Dermis blood vessel endothelial cell (primary cell): Measurements from ENCODE around the gene CLIC6. TPM values are rescaled to one million over a fixed set of nuclear protein-coding genes. Genes with fewer than 3 reads are reported as not detected.

Experiments used
- DNase-seq: peaks from one replicate; pipeline ENCODE4 v3.0.0; 2010
- total RNA-seq: library from RNA; depleted of rRNA; stranded (reverse); fragments of >200 nt; gene quantifications from 2 replicates; pipeline ENCODE4 v1.2.3, GENCODE V29; 2014

Gene CLIC6
- total RNA-seq, 1 donor from 2014 or later: not detected

DNA sequence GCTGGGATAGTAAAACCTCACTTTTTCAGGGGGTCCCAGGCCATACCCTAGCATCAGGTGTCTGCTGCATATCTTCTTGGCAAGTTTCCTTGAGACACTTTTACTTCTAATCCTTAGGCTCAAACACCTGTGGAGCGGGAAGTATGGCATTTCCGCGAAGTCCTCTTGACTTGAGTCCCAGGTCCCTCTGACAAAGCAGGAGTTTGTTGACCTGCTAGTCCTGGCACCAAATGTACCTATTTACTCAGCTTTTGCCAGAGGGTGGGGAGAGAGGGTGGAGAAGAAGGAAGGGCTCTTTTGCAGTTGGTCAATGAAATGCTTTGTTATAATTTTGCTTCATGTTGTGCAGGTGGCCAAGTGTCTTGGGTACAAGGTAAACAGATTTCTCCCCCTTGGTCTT lies 59.7 kb downstream of the CLIC6 start:
- DNase-seq: no peak

DNA sequence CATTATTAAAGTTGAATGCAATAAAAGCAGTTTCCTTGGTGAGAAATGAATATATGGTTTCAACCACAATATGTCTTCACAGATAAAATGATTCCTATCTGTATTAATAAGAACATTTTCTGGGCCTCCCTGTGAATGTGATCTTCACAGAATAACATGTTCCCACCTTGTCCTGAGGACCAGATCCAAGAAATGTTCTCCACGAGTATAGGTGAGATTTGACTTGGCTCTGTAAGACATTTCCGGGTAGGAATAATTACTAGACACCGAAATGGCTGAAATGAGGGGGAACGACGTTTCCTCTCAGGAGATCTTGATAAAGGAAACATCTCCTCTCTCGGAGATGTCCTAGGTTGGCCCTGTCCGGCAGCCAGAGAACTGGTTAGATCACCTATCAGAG lies 61.4 kb downstream of the CLIC6 start:
- DNase-seq: no peak

DNA sequence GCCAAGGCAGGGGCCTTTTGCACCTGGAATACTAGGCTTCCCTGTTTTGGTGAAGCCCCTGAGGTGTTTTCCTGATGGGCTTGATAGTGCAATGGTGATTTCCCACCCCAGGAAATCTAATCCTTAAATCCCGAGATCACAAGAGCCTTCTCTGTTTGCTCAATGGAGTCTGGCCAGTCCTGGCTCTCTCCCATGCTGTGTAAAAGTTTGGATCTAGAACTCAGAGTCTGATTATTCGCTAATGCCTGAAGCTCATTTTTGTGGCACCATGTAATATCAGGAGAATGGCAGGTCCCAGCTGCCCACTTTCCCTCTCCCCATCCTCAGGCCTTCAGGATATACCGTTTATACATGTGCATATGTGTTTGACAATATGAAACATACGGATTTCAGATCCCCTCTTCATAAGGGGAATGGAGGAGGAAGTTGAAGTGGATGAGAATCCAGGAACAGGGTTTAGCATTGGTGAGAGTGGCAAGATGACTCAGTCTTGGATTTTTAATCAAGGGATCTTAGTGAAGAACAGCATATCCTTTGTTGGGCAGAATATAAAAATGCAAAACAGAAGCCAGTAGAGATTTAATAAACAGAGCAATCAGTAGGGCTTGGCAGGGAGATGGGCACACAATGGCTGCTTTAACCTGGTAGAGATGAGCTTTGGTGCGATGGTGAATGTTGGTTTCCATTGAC lies 62.1 kb downstream of the CLIC6 start:
- no peak for DNase-seq

DNA sequence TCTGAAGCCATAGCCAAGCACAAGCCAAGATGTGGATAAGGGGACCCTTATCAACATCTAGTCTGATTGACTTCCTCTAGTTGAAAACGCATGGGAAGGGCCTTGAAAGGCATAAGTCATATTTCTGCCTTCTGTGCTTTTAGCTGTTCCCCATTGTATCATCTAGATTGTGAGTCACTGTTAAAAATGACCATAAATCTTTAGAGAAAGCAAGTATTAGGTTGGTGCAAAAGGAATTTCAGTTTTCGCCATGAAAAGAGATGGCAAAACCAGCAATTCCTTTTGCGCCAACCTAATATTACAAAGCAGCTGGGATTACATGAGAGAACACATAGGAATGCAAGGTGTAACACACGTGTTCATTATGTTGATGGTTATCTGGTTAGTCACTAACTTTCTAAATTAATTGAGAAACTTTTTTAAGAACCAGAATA lies 63.6 kb downstream of the CLIC6 start:
- DNase-seq: no peak

DNA sequence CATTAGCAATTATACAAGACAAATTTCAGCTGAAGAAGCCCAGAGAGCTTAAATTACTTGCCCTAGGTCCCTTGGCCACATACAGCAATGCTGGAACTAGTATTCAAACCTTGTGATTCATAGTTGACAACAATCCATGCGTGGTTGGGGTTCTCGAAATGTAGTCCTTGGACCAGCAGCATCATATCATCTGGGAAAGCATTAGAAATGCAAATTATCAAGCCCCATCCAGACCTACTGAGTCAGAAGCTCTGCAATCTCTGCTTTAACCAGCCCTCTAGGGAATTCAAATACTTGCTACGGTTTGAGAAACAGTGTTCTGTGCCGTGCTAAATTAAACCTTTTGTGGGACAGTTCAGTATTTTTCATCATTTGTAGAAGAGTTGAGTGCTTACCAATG lies 65.1 kb downstream of the CLIC6 start:
- DNase-seq: no peak

DNA sequence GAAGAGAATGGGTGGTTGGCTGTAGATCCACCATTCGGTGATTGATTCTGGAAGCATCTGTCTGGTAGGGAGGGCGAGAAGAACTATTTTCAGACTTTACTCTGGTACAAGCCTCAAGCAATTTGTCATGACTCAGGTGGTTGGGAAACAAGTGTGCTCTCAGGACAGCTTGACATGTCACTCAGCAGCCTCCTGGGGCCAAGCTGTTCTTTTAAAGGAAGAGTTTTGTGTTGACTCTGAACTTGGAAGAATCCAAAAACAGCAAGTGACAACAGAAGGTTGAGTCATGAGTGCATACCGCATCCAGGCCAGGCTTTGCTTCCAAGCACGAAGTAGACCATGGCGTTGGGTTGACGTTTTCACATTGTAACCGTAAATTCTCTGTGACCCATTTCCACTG lies 65.9 kb downstream of the CLIC6 start:
- DNase-seq: no peak

DNA sequence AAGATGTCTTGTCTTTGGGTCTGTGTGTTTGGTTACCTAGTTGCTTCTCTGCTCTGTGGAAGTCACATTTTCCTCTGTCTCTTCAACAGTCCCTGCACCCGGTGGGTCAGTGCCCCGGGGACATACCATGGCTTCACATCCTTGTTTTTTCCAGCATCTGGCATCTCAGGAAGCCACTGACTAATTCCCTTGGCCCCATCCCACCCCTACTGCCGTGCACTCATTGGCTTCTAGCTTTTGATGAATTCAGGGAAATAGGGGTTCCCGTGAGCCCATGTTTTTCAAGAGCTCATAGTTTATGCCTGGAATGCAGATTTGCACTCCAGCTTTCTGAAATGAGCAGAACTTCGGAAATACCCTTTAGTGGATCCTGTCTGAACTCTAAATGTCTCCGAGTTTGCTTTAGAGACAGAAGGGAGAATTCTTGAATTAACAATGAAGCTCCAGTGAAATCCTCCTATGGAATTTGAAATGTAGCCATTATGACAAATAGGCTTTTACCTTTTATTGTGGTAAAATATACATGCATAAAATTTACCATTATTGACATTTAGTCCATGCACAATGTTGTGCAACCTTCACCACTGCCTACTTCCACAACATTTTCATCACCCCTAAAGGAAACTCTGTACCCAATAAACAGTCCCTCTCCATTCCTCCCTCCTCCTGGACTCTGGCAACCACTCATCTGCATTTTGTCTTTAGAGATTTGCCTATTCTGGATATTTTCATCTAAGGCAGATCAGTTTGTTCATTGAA lies 67.5 kb downstream of the CLIC6 start:
- no peak for DNase-seq

DNA sequence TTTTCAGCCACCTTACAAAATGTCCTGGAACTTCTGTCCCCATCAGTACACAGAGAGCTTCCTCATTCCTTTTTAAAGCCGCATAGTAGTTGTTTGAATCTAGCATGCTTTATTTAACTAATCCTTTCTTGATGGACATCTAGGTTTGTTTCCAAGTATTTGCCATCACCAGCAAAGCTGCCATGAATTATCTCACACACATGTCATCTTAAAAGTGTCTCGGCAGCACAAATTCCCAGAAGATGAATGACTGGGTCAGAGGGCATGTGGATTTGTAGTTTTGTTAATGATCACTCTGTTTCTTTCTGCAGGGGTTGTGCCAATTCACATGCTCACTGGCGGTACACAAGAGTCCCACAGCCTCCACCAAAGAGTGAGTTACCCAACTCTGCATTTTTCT lies 68.3 kb downstream of the CLIC6 start:
- DNase-seq: no peak

DNA sequence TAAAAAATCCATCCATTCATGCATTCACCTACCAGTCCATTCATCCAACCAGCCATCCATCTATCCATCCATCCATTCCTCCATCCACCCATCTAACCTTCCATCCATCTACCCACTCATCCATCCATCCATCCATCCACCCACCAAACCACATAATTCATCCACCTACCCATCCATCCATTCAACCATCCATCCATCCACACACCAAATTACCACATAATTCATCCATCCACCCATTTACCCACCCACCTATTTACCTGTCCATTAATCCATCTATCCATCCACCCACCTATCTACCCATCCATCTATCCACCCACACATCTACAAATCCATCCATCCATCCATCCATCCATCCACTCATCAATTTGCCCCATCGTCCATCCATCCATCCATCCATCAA lies 71.4 kb downstream of the CLIC6 start:
- DNase-seq: no peak

DNA sequence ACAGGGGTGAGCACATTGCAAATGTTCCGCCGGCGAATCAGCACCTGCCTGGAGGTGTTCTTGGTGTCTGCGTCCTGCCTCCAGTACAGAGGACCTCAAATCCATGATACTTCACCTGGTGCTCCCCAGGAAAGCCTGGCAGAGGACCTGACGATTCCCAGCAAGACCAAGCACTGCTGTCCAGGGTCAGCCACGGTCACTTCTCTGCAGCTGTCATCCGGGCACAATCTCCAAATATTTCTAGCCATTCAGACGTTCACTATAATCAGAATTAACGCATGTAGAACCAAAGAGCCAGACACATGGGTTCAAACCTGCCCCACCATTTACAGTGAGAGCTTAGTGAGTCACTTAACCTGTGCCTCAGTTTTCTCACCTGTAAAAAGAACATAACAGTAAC lies 74.5 kb downstream of the CLIC6 start:
- no peak for DNase-seq

DNA sequence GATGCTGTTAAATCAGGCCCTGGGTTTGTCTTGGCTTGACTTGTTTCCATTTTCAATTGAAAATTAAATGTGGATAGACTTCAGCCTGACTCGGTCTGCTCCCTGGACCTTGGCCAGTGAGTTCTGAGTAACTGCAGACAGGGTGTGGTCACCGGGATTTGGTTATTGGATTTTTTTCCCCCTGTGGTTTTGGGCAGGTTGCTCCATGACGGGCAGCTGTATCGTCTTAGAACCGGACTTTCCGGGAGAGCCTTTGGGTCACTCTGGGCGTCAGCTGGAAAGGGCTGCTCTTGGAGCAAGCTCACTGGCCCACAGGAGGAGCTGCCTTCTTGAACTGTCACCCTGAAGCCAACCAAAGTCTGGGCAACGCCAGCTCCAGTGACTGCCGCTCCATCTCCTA lies 75.0 kb downstream of the CLIC6 start:
- no peak for DNase-seq

DNA sequence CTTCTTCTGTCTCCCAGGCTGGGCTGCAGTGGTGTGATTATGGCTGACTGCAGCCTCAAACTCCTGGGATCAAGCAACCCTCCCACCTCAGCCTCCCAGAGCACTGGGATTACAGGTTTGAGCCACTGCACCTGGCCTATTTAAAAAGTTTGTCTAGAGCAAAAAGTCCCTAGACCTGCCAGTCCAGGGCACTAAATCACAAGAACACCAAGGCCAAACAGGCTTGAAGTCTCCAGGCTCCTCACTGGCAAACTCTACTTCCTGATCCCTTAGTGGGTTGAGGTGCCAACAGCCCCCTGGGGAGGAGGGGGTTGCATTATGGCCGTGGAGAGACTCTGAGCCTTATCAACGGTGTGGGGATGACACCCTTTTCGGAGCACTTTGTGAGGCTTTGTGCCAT lies 76.0 kb downstream of the CLIC6 start:
- DNase-seq: no peak

DNA sequence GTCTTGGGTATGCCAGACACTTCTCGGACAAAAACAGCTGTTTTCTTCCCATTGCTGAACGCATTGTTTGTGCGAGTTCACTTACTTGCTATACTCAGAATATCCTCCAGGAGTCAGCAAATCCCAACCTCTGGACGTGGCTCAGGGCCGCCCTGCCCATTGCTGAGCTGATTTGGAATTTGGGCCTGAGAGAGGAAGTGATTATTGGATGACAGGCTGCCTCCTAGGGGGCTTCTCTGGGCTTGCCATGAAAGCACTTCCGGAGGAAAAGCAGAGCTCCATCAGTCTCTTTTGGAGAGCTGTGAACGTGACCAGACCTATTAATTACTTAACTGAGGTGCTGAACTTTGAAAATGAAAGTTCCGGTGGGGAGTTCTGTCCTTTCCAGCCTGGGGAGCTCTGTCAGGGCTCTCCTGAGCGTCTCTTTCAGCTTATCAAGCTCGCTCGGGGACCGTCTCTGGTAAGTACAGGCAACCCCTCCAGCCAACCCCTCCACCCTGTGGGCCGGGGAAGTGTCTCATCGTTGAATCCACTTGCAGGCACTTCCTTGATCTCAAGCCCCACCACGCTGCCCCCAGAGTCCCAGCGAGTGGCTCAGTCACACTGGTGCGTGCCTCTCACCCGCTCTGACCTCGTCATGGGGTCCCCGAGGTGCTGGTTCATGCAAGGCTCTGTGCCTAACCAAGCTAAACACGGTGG lies 76.9 kb downstream of the CLIC6 start:
- DNase-seq: peak; percentile 84

DNA sequence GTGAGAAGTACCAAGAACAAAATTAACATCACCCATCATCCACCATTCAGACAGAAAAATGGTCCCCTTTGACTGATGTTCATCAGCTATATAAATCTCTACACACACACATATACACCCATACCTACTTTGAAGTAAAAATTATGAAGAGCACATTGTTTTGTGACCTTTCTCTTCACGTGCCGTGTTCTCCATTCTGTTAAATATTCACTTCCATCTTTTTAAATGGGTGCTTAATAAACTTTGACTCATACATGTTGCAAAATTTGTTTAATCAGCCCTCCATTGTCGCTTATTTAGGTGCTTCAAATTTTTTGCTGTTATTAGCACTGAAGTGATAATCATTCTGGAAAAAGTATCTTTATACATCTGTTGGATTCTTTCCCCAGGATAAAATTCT lies 80.1 kb downstream of the CLIC6 start:
- DNase-seq: no peak

DNA sequence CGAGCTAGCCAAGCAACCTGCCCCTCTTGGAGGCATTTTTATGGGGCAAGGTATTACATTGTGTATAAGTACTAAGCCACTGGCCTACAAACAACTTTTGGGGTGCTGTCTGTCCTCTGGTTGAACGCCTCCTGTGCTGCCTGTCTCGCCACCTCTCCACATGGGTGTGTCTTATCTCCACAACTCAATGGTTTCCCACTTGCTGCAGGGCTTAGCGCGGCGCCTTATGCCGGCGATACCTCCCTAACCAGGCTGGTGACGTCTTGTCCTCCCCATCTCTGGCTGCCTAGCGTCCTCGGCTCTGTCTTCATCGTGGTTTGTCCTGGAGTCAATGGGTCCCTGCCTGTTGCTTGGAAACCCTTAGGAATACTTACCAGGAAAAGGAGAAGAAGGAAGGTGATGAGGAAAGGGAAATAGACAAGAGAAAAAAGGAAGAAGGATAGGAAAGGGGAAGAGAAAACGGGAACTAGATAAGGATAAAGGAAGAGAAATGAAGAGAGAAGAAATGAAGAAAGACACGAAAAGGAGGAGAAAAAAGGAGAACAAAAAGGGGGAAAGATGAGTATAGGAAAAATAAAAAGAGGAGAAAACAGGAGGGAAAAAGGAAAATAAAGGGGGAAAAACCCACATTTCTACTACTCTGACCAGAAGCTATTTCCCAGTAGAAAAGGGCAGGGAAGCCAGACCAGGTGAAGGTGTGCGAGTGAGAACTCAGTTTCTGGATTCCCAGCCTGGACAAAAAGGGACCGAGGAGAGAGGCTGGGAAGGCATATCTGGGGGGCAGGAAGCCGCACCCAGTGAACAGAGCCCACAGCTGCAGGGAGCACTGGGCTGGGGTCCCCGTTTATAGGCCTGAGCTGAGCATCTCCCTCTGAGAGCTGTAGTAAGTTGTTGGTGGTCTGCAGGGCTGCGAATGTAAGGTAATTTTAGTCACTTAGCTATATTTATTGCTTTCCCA lies 86.2 kb downstream of the CLIC6 start:
- DNase-seq: no peak

DNA sequence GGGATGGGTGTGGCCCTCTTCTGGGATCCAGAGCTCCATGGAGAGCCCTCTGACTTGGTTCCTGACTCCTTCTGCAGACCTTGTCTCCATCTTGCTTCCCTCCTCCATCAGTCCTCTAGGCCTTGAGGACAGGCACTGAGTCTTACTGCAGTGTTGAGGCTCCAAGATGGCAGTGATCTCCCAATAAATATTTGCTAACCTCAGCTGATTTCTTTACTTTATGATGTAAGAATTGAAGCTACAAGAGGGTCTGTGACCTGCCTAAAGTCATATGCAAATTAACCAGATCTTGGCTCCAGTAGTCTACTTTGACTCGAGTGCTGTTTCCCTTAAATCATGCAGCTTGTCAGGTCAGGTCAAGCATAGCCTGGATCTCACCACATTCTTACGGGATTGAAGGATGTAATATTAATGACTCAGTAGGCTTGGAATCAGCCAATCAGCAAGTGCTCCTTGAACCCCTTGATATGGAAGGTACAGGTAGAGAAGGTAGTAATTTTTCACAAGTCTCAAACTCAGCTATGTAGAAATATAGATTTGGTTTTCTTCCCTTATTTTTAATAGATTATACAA lies 93.0 kb downstream of the CLIC6 start:
- DNase-seq: no peak

DNA sequence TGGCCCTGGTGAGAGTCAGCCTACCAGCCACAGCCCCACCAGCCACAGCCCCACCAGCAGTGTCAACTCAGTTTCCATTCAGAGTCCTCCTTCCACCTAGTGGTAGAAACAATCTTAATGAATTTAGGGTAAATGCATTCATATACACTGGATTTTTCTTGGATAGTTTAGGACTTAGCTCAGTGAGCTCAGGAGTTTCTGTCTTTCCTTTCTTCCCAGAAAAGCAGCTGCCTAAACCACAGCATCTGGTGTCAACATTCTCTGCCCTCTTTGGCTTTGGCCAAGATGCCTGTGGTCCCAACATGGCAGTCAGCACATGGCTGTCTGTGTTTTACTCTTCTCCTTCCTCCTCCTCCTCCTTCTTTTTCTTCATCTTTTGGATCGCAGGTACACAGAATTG lies 94.0 kb downstream of the CLIC6 start:
- DNase-seq: no peak

DNA sequence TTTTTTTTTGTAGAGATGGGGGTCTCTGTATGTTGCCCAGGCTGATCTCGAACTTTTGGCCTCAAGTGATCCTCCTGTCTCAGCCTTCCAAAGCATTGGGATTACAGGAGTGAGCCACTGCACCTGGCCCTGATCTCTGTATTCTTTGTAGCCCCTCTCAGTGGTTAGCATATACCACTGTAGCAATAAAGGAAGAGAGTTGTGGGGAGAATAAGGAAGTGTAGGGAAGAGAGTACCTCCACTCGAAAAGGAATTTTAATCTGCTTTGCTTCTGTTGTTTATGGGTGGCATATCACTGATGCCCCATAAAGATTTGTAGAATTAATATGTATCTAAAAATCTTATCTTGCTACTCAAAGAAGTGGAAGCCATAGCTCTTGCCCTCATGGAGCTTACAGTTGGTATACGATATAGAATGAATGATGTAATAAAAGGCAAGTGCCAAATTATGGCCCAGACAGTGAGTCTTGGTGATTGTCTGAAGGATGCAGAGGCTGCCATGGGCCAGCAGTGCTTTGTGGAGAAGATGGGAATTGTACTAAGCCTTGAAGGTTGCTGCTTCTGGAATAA lies 96.0 kb downstream of the CLIC6 start:
- no peak for DNase-seq

DNA sequence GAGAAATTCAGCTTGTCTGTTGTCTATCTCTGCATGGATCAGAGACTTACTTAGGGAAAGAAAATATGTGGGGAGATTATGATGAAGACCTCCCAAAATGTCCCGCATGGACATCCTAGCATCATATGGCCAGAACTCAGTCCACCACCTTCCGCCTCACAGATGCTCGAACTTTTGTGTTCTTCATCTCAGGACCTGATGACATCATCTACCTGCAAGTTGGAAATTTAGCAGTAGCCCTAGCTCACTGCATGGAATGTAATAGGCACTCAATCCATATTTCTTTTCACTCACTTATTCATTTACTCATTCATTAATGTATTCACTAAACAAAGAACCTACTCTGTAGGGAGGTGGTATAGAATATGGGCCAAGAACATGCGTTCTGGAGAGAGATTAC lies 96.8 kb downstream of the CLIC6 start:
- DNase-seq: no peak

DNA sequence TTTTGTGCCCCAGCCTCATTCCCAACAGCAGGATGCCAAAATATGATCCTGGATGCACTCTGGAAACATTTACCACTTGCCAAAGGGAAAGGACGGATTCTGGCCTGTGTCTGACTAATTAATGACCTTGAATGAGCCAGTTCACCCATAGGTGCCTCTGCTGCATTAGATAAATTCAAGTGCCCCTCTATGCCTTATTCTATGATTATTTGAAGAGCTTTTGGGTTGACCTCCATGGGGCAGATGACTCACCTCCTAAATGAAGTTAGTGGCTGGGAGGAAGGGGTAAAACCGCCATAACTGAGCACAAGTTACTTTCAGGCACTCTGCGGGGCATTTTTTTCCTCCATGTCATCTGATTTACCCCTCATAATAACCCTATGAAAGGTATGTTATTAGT lies 98.1 kb downstream of the CLIC6 start:
- DNase-seq: no peak
